Activated naive CD4-positive, alpha-beta T cell treated with anti-CD3 and anti-CD28 coated beads for 36 hours (primary cell): Measurements from ENCODE around the gene IMPG1. TPM values are rescaled to one million over a fixed set of nuclear protein-coding genes. Genes with fewer than 3 reads are reported as not detected.

Source experiments
- CTCF ChIA-PET: fragments of 350-600 bp; sonication (Branson Sonifier 250); formaldehyde crosslinking; loops from one replicate; lab custom pipeline; 2021; ENCODE audit warnings: antibody characterized with exemption; lab: Charles Lee
- DNase-seq: peaks from one replicate; pipeline ENCODE4 v3.0.0-alpha.2; 2020
- H3K27ac Mint-ChIP-seq: one replicate; pipeline ENCODE4 v1.8.0; 2021; ENCODE audit warnings: mild to moderate bottlenecking, mixed read lengths
- H3K27me3 Mint-ChIP-seq: one replicate; pipeline ENCODE4 v1.8.0; 2021; ENCODE audit warnings: low read depth, mixed read lengths
- H3K36me3 Mint-ChIP-seq: one replicate; pipeline ENCODE4 v1.8.0; 2021; ENCODE audit warnings: low read depth, mixed read lengths
- H3K4me1 Mint-ChIP-seq: one replicate; pipeline ENCODE4 v1.8.0; 2021; ENCODE audit warnings: low read depth, mixed read lengths
- H3K4me3 Mint-ChIP-seq: one replicate; pipeline ENCODE4 v1.8.0; 2021; ENCODE audit warnings: mild to moderate bottlenecking, moderate library complexity, mixed read lengths
- H3K9me3 Mint-ChIP-seq: one replicate; pipeline ENCODE4 v1.8.0; 2021; ENCODE audit warnings: mixed read lengths
- intact Hi-C: fragments of 100-400 bp; cut with micrococcal nuclease; formaldehyde crosslinking; loops from one replicate; pipeline ENCODE4 v1.15.1; 2023
- total RNA-seq, 2 experiments: library from RNA; stranded (reverse); gene quantifications; one replicate each; pipeline ENCODE4 v1.2.3, GENCODE V29; 2021

IMPG1 gene
- total RNA-seq, 2 experiments from 2014 or later, result not detected

DNA sequence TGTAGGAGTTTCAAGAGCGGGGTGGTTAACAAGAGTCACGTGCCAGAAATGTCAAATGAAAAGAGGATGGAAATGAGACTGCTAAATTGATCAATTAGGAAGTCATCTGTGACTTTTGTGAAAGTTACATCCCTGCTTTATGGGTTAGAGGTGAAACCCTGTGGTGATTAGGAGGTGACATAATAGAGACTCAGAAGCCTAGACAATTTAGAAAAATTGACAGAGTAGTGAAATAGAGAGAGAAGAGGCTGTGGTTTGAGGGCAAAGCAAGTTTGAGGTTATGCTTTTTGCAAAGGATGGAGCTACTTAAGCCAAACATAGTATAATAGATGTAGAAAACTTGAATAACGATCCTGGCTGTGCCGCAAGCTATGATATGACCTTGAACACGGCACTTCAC is 71.8 kb downstream of the IMPG1 start:
- no peak overlapping the region for H3K27ac Mint-ChIP-seq

DNA sequence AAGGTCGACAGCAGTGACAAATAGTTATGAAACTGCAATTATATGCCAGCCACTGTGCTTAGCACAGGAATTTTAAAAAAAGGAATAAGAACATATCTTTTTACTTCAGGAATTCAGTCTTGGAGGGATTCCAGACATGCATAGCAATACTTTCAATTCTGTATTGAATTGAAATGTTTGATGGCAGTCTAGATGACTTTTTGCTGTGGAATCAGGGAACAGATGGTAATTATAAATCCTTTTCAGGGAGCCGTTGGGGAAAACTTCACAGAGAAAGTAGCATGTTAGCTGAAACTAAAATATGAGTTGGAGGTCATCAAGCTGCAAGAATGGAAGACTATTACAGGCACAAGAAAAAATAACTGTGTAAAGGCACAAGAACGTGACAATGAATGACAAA is 74.8 kb downstream of the IMPG1 start:
- CTCF ChIA-PET, result interaction anchor here (0.6 kb wide), 1 partner anchor 256 kb away, joined by 3 read pairs; no protein-coding TSS in a partner anchor
- H3K4me1 Mint-ChIP-seq, result no peaks in the 10 kb centered on the region
- H3K4me3 Mint-ChIP-seq, result no peak overlapping the region
- no peak for DNase-seq
- no peak overlapping the region for H3K27ac Mint-ChIP-seq
- intact Hi-C loops, result no loop called here
- no peaks in the 10 kb centered on the region for H3K27me3 Mint-ChIP-seq
- H3K36me3 Mint-ChIP-seq, result no peaks in the 10 kb centered on the region
- H3K9me3 Mint-ChIP-seq, result no peaks in the 10 kb centered on the region

More for the DNA sequence above, 71.8 kb downstream of the IMPG1 start:
- Mint-ChIP-seq H3K36me3 (no peaks in the 10 kb centered on the region), H3K9me3 (no peaks in the 10 kb centered on the region), H3K27me3 (no peaks in the 10 kb centered on the region), H3K4me1 (no peaks in the 10 kb centered on the region), H3K4me3 (no peak overlapping the region)
- intact Hi-C loops, result no loop called here
- CTCF ChIA-PET, result no interaction called here
- no peak for DNase-seq

DNA sequence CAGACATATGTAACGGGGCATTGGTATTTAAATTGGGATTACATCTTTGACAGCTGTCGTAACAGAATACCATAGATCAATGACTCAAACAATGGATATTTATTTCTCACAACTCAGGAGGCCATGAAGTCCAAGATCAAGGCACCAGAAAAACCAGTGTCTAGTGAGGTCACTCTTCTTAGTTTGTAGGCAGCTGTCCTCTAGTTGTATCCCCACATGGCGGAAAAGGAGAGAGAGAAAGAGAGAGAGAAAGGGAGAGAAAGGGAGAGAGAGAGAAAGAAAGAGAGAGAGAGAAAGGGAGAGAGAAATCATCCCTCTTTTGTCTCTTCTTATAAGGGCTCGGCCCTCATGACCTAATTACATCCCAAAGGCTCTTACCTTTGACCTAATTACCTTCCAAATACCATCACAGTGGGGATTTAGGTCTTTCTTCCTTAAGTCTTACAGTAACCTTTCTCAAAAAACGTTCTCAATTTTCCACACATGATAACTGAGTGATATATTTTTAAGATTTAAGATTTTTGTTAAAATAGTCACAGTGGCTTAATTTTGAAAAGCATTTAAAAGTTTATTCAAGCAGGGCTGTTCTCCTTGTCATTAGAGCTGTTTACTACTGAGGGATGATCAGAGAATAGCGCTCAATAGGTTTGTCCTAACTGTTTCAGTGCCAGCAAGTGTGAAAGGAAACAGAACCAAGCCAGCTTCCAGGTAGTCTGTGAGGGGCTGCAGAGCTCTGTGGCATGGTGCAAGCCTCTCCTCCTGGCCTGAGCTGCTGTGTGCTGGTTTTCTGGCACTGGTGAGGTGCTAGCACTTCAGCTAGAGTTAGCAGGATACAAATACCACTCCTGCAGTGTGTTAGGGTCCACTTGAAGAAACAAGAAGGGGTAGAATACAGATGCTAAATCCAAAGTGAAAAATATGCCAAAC is 79.0 kb downstream of the IMPG1 start:
- Mint-ChIP-seq H3K27me3 (no peaks in the 10 kb centered on the region), H3K9me3 (no peaks in the 10 kb centered on the region), H3K36me3 (no peaks in the 10 kb centered on the region), H3K27ac (no peak overlapping the region), H3K4me3 (no peak overlapping the region), H3K4me1 (no peaks in the 10 kb centered on the region)
- intact Hi-C loops, result no loop called here
- CTCF ChIA-PET, result no interaction called here
- no peak for DNase-seq

DNA sequence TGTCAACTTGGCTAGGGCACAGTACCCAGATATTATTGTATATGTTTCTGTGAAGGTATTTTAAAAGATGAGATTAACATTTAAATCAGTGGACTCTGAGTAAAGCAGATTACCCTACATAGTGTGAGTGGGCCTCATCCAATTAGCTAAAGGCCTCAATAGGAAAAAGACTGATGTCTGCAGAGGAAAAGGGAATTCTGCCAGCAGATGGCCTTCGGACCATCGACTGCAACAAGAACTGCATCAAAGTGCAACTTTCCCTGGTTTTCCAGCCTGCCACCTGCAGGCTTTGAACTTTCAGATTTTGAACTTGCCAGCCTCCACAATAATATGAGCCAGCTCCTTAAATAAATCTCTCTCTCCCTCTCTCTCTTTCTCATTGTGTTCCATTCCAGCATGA is 80.5 kb downstream of the IMPG1 start:
- H3K36me3 Mint-ChIP-seq, result no peaks in the 10 kb centered on the region
- no peak for DNase-seq
- H3K27me3 Mint-ChIP-seq, result no peaks in the 10 kb centered on the region
- intact Hi-C loops, result no loop called here
- no peaks in the 10 kb centered on the region for H3K9me3 Mint-ChIP-seq
- no peaks in the 10 kb centered on the region for H3K4me1 Mint-ChIP-seq
- CTCF ChIA-PET, result no interaction called here
- no peak overlapping the region for H3K27ac Mint-ChIP-seq
- no peak overlapping the region for H3K4me3 Mint-ChIP-seq

DNA sequence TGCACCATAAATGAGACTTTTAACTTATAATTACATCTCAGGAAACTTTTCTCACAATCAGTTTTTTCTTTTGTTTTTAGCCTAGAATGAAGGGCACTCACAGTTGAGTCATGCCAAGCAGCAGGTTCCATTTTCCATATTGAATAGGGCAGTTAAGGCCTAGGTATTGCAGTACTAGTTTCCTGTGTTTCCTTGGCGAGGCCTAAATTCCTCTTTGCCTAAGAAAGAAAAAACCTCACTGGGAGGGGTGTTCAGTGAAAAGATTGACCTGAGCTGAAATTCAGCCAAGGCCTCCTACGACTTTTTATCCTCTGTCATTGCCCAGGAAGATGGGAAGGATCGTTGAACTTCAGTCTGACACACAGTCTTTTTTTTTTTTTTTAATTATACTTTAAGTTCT is 85.5 kb downstream of the IMPG1 start:
- CTCF ChIA-PET, result no interaction called here

DNA sequence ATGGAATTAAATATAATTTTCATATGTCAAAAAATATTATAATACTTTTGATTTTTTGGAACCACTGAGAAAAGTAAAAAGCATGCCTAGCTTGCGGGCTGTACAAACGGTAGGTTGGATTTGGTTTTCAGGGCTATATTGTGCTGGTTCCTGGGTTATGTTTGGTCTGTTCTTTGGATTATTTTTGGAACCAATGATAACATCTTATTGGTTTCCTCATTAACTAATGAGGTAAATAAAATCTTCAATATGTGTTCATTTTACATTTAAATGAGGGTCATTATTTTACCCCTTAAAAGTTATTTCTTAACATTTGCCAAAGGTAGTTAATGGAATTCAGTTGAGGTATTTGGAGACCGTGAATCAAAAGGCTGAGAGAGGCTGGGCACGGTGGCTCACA is 96.6 kb downstream of the IMPG1 start:
- no peaks in the 10 kb centered on the region for H3K9me3 Mint-ChIP-seq
- intact Hi-C loops, result no loop called here
- H3K4me1 Mint-ChIP-seq, result no peaks in the 10 kb centered on the region
- CTCF ChIA-PET, result no interaction called here
- H3K36me3 Mint-ChIP-seq, result no peaks in the 10 kb centered on the region
- no peak for DNase-seq
- H3K27ac Mint-ChIP-seq, result no peak overlapping the region
- no peaks in the 10 kb centered on the region for H3K27me3 Mint-ChIP-seq
- H3K4me3 Mint-ChIP-seq, result no peak overlapping the region

More for the DNA sequence above, 85.5 kb downstream of the IMPG1 start:
- intact Hi-C loops, result no loop called here
- no peaks in the 10 kb centered on the region for H3K27me3 Mint-ChIP-seq
- H3K9me3 Mint-ChIP-seq, result no peaks in the 10 kb centered on the region
- no peaks in the 10 kb centered on the region for H3K4me1 Mint-ChIP-seq
- no peaks in the 10 kb centered on the region for H3K36me3 Mint-ChIP-seq
- no peak for DNase-seq
- no peak overlapping the region for H3K4me3 Mint-ChIP-seq
- H3K27ac Mint-ChIP-seq, result no peak overlapping the region

DNA sequence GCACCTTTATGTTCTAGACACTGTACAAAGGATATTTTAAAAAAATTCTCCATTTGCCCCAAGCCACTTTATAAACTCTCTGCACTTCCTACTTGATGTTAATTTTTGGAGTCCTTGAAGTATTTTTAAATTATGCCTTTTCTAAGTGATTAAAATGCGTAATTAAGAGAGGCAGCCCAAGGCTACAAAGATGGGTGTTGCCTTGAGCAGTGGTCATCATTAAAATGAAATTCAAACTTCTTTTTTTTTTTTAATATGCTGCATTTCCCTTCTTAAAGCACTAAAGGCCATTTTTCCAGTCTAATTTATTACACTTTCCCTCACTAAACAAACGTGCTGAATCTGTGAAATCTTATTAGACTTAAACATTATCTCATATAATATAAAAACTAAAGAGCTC is 102.4 kb downstream of the IMPG1 start:
- H3K9me3 Mint-ChIP-seq, result no peaks in the 10 kb centered on the region
- H3K4me3 Mint-ChIP-seq, result no peak overlapping the region
- H3K27me3 Mint-ChIP-seq, result no peaks in the 10 kb centered on the region
- intact Hi-C loops, result no loop called here
- H3K36me3 Mint-ChIP-seq, result no peaks in the 10 kb centered on the region
- H3K4me1 Mint-ChIP-seq, result no peaks in the 10 kb centered on the region
- CTCF ChIA-PET, result no interaction called here
- no peak for DNase-seq
- H3K27ac Mint-ChIP-seq, result no peak overlapping the region

DNA sequence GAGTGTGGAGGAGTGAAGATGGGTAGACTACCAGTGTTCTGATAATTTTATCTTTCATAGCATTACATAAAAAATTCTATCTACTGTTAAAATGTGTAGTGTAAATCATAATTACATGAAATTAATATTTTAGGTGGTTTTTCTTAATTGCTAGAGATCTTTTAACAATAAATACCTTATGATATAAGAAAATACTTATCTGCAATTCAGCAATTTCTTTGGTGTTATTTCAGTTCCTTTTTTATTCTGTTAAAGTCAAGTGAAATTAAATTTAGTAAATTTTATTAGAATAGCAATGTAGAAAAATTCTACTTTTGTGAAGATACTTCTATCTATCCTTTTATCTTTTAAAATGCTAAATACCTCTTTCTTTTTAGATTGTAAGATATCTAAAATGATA is 104.3 kb downstream of the IMPG1 start:
- intact Hi-C loops, result no loop called here
- Mint-ChIP-seq H3K36me3 (no peaks in the 10 kb centered on the region), H3K27ac (no peak overlapping the region), H3K9me3 (no peaks in the 10 kb centered on the region), H3K4me1 (no peaks in the 10 kb centered on the region), H3K27me3 (no peaks in the 10 kb centered on the region), H3K4me3 (no peak overlapping the region)
- DNase-seq, result no peak
- CTCF ChIA-PET, result interaction anchor here (1.2 kb wide), 1 partner anchor 33 kb away, joined by 3 read pairs; no protein-coding TSS in a partner anchor

DNA sequence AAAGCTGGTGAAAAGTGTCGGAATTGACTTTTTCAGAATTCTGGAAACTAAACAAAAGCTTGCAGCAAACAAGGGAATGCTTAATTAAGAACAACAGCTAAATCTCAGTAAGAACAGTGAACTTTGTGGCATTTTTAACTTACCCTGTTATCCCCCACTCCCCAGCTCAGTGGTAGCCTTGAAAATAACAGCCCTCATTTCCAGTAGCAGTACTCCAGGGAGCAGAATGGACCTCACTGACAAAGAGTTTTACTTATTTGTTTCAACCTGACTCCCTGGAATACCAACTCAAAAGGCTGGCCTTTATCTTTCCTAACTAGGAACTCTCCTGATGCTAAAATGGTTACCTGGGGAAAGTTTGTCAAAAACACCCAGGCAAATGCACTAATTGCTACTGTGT is 108.9 kb downstream of the IMPG1 start:
- intact Hi-C loops, result no loop called here
- CTCF ChIA-PET, result interaction anchor here (1.2 kb wide), 1 partner anchor 27 kb away, joined by 3 read pairs; no protein-coding TSS in a partner anchor
- Mint-ChIP-seq H3K4me3 (no peak overlapping the region), H3K27me3 (peaks cover 3% of the 10 kb centered on the region), H3K9me3 (no peaks in the 10 kb centered on the region), H3K4me1 (no peaks in the 10 kb centered on the region), H3K36me3 (no peaks in the 10 kb centered on the region), H3K27ac (no peak overlapping the region)
- DNase-seq, result no peak

DNA sequence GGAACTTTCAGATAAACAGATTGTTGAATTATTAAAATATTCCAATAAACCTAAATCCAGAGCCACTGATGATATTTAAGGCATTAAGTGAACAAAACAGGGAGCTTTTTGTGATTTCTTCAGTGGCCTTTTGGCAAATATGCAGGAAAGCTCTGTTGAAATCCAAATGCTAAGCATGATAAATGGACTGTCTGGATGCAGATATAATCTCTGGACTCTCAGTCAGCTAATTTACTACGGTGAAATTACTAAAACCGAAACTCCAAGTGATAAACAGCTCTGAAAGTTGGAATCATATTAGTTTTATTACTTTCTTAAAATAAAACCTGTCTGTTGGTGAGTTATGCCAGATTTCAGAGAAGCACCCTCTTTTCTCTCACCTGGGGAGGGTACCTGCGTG is 120.3 kb downstream of the IMPG1 start:
- H3K27me3 Mint-ChIP-seq, result peaks cover 4% of the 10 kb centered on the region
- intact Hi-C loops, result no loop called here
- no peaks in the 10 kb centered on the region for H3K9me3 Mint-ChIP-seq
- H3K4me1 Mint-ChIP-seq, result no peaks in the 10 kb centered on the region
- no peak overlapping the region for H3K4me3 Mint-ChIP-seq
- CTCF ChIA-PET, result no interaction called here
- no peak for DNase-seq
- H3K27ac Mint-ChIP-seq, result no peak overlapping the region
- no peaks in the 10 kb centered on the region for H3K36me3 Mint-ChIP-seq

DNA sequence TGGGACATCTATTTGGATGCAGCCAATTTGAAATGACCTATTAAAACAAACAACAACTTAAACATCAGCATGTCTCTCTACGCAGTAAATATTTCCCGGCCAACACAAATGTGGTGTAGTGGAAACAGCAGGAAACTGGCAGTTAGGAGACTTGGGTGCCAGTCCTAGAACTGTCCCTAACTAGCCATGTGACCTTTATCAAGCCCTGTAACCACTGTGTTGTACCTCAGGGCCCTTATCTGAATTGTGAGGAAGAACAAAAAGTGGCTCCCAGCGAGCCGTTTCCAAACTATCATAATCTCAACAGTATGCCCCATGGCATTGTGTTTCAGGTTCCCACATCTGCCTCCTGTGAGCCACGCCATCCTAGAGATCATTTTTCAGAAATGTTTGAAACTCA is 124.5 kb downstream of the IMPG1 start:
- H3K4me1 Mint-ChIP-seq, result no peaks in the 10 kb centered on the region
- DNase-seq, result no peak
- intact Hi-C loops, result no loop called here
- H3K27ac Mint-ChIP-seq, result no peak overlapping the region
- no peak overlapping the region for H3K4me3 Mint-ChIP-seq
- H3K36me3 Mint-ChIP-seq, result no peaks in the 10 kb centered on the region
- CTCF ChIA-PET, result no interaction called here
- no peaks in the 10 kb centered on the region for H3K9me3 Mint-ChIP-seq
- peaks cover 17% of the 10 kb centered on the region for H3K27me3 Mint-ChIP-seq

DNA sequence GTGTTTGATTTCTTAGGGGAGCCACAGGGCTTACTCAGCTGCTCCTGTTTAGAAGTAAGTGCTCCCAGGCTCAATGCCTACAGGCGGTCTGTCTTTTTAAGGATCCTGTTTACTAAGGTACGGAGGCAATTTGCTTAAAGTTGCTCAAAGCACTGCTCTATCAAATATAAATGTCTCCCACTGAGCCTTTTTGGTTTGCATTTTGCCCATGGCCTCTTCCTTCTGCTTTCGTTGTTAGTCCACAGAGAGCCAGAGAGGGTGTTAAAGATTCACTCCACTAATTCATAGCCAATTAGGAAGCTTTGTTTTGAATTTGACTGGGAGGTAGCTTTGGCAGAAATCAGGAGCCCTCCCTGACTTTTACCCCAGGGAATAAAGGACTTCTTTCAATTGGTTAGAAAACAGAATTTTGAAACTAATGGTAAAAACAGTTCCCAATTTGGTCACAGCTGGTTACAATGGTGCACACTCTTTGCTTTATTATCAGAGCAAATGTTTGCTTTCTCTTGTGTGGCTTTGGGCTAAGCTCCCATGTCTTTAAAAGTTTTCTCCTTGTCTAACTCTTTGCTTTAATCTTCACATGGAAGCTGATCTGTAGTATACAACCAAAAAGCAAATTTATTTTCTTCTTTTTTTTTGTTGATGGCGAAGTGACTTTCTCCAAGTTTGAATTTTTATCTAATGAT is 126.2 kb downstream of the IMPG1 start:
- H3K9me3 Mint-ChIP-seq, result no peaks in the 10 kb centered on the region
- peaks cover 17% of the 10 kb centered on the region for H3K27me3 Mint-ChIP-seq
- CTCF ChIA-PET, result interaction anchor here (0.6 kb wide), 1 partner anchor 14 kb away, joined by 3 read pairs; no protein-coding TSS in a partner anchor
- no peak overlapping the region for H3K4me3 Mint-ChIP-seq
- H3K27ac Mint-ChIP-seq, result no peak overlapping the region
- intact Hi-C loops, result no loop called here
- H3K36me3 Mint-ChIP-seq, result no peaks in the 10 kb centered on the region
- no peaks in the 10 kb centered on the region for H3K4me1 Mint-ChIP-seq
- no peak for DNase-seq
